K562 (cell line): ENCODE results near the gene DDX5. TPM values are rescaled to one million over a fixed set of nuclear protein-coding genes. Genes with fewer than 3 reads are reported as not detected.

ENCODE experiments used
- ARID1B ChIP-seq: fragments of 450-650 bp; IDR thresholded peaks from 2 replicates; pipeline ENCODE4 v1.6.1; 2016; ENCODE audit warnings: antibody characterized with exemption, mild to moderate bottlenecking, inconsistent platforms
- HDGF ChIP-seq: fragments of 450-650 bp; IDR thresholded peaks from 2 replicates; pipeline ENCODE4 v1.6.1; 2016
- HSF4 ChIP-seq: fragments of 250-450 bp; sonication (Bioruptor Pico); IDR thresholded peaks from 2 replicates; pipeline ENCODE4 v2.1.2; 2022; ENCODE audit warnings: mild to moderate bottlenecking, moderate library complexity, borderline replicate concordance
- KAT7 ChIP-seq: sonication (generic); formaldehyde crosslinking; IDR thresholded peaks from 2 replicates; pipeline ENCODE4 v1.8.0; 2022; ENCODE audit warnings: missing genetic modification reagents, mild to moderate bottlenecking, borderline replicate concordance
- MAZ ChIP-seq, 2 experiments: fragments of 450-650 bp in 1 of 2; sonication (generic) in 1 of 2; formaldehyde crosslinking; IDR thresholded peaks in 1 of 2; conservative IDR thresholded peaks in 1 of 2; 2 replicates each; pipeline versions ENCODE4 v1.4.0 to v1.5.0; 2020; ENCODE audit warnings: mild to moderate bottlenecking in 1 of 2, missing genetic modification reagents in 1 of 2
- MBD2 ChIP-seq: sonication (generic); IDR thresholded peaks from 2 replicates; pipeline ENCODE4 v1.6.1; 2016; ENCODE audit warnings: low read depth, borderline replicate concordance
- MEF2A ChIP-seq: IDR thresholded peaks from 2 replicates; pipeline ENCODE4 v1.6.1; 2011; ENCODE audit warnings: low read depth, mild to moderate bottlenecking, low read length, moderate library complexity; ENCODE audit not compliant: control insufficient read depth
- MEF2D ChIP-seq: conservative IDR thresholded peaks from 2 replicates; pipeline ENCODE4 v1.6.1; 2016; ENCODE audit warnings: low read depth, missing genetic modification characterization, missing compliant biosample characterization
- POLR2B ChIP-seq: fragments of 450-650 bp; IDR thresholded peaks from 2 replicates; pipeline ENCODE4 v1.6.1; 2018; ENCODE audit warnings: low read depth; ENCODE audit not compliant: partially characterized antibody
- SMAD4 ChIP-seq: fragments of 250-450 bp; sonication (Bioruptor Pico); conservative IDR thresholded peaks from 2 replicates; pipeline ENCODE4 v1.8.0; 2021; ENCODE audit warnings: inconsistent platforms, mild to moderate bottlenecking, moderate library complexity
- TAL1 ChIP-seq: fragments of 450-650 bp; IDR thresholded peaks from 2 replicates; pipeline ENCODE4 v1.6.1; 2016; ENCODE audit warnings: mild to moderate bottlenecking
- ZNF124 ChIP-seq: sonication (generic); formaldehyde crosslinking; IDR thresholded peaks from 2 replicates; pipeline ENCODE4 v1.8.1; 2022; ENCODE audit warnings: missing genetic modification reagents
- ZNF780A ChIP-seq: fragments of 250-450 bp; sonication (Bioruptor Pico); IDR thresholded peaks from 2 replicates; pipeline ENCODE4 v1.5.0; 2021; ENCODE audit warnings: mild to moderate bottlenecking
- polyA plus RNA-seq, 8 experiments: library from polyadenylated mRNA; depleted of rRNA in 4 of 8; stranded (reverse) in 5 of 8; unstranded in 3 of 8; fragments of >200 nt; fragmentation: Nextera tagmentation in 2 of 8; fragmentation: Illumina TruSeq in 1 of 8; extraction: Ambion mirVana in 2 of 8; extraction: Trizol in 1 of 8; gene quantifications; 2 replicates each; pipeline versions ENCODE4 v1.2.1 to v1.2.3, GENCODE V29; 2011 to 2014; ENCODE audit warnings: inconsistent platforms in 1 of 8, missing spikeins in 1 of 8
- total RNA-seq, 7 experiments: library from RNA; depleted of rRNA in 6 of 7; stranded (reverse); fragments of >200 nt in 6 of 7; fragmentation: Illumina TruSeq in 2 of 7; extraction: Trizol in 2 of 7; gene quantifications; 2 replicates each; pipeline versions ENCODE4 v1.2.1 to v1.2.3, GENCODE V29; 2011 to 2021; ENCODE audit warnings: low replicate concordance in 1 of 7
- TF ChIP-seq, protein P1 (sequence below): fragments of 450-650 bp; IDR thresholded peaks from 2 replicates; pipeline ENCODE4 v1.7.1; 2018; ENCODE audit warnings: mild to moderate bottlenecking, low read depth; ENCODE audit not compliant: partially characterized antibody
- TF ChIP-seq, protein P2 (sequence below): fragments of 250-450 bp; sonication (Bioruptor Pico); IDR thresholded peaks from 2 replicates; pipeline ENCODE4 v1.9.0; 2021; ENCODE audit warnings: mild to moderate bottlenecking
- TF ChIP-seq, protein P3 (sequence below), 2 experiments: fragments of 150-350 bp in 1 of 2; IDR thresholded peaks; 2 replicates each; pipeline ENCODE4 v1.6.1; 2012 to 2016; ENCODE audit warnings: low read depth in 2 of 2, low read length in 2 of 2, mild to moderate bottlenecking in 1 of 2, moderate library complexity in 1 of 2
- TF ChIP-seq, protein P4 (sequence below): fragments of 450-650 bp; IDR thresholded peaks from 2 replicates; pipeline ENCODE4 v1.6.1; 2018; ENCODE audit warnings: mild to moderate bottlenecking, low read depth; ENCODE audit not compliant: partially characterized antibody

The DDX5 gene
- total and polyA plus RNA-seq, 9 of the 15 experiments (the other 6 are each of a cell fraction or from before 2014, with no cell fraction given) = 306 to 1,639 (median 604) TPM

DNA sequence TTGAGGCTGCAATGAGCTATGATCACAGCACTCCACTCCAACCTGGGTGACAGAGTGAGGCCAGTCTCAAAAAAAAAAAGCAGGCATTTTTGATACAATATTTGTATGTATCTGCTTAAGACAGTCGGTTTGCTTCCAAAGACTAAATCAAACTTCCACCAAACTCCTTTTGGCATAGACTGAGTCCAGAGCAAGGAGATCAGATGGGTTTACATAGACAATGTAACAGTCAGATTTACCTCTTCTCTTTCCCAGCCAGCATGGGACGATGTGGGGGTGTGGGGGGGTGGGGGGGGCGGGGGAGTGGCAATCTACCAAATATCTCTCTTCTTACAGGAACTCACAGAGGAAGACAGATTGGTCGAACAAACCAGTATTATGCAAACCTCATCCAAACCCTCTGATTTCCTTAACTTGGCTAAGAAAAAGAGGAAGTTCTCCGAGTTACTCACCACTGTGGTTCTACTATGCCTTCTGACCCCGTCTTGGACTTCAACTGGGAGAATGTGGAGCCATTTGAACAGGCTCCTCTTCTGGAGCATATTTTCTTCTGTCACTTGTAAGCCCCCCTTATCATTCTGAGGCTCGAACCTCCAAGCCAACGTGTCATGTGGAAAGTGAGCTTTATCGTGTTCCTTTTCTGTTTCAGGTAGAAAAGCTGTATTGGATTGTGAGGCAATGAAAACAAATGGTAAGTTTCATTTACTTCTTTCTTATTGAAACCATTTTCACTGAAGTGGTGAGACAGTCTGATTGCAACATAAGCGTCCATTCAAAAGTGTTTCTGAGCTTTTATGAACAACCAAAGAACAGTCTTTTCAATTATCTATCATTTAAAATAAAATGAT is 57.2 kb downstream of the DDX5 start, which contains the start of gene MILR1 (continued):
- TF ChIP-seq, protein P1, sequence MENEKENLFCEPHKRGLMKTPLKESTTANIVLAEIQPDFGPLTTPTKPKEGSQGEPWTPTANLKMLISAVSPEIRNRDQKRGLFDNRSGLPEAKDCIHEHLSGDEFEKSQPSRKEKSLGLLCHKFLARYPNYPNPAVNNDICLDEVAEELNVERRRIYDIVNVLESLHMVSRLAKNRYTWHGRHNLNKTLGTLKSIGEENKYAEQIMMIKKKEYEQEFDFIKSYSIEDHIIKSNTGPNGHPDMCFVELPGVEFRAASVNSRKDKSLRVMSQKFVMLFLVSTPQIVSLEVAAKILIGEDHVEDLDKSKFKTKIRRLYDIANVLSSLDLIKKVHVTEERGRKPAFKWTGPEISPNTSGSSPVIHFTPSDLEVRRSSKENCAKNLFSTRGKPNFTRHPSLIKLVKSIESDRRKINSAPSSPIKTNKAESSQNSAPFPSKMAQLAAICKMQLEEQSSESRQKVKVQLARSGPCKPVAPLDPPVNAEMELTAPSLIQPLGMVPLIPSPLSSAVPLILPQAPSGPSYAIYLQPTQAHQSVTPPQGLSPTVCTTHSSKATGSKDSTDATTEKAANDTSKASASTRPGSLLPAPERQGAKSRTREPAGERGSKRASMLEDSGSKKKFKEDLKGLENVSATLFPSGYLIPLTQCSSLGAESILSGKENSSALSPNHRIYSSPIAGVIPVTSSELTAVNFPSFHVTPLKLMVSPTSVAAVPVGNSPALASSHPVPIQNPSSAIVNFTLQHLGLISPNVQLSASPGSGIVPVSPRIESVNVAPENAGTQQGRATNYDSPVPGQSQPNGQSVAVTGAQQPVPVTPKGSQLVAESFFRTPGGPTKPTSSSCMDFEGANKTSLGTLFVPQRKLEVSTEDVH = no peak
- TF ChIP-seq ARID1B (peak; percentile 80), SMAD4 (CRISPR knock-in tag) (no peak), MAZ (CRISPR knock-in tag; conservative IDR thresholded peaks at IDR 0.05 in 1 of 2, IDR thresholded peaks at IDR 0.05 in 1 of 2) (no peak; a peak in 1 of 4 replicates), TAL1 (no peak), KAT7 (no peak), POLR2B (peak; percentile 56), HSF4 (no peak), MEF2D (0 out of 2 replicates have a peak, but pooled peaks have one; percentile 33), ZNF124 (CRISPR knock-in tag) (no peak), MEF2A (no peak), HDGF (no peak), MBD2 (no peak), ZNF780A (CRISPR knock-in tag) (no peak)
- TF ChIP-seq, protein P2, sequence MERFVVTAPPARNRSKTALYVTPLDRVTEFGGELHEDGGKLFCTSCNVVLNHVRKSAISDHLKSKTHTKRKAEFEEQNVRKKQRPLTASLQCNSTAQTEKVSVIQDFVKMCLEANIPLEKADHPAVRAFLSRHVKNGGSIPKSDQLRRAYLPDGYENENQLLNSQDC (CRISPR knock-in tag) = no peak
- TF ChIP-seq, protein P3, sequence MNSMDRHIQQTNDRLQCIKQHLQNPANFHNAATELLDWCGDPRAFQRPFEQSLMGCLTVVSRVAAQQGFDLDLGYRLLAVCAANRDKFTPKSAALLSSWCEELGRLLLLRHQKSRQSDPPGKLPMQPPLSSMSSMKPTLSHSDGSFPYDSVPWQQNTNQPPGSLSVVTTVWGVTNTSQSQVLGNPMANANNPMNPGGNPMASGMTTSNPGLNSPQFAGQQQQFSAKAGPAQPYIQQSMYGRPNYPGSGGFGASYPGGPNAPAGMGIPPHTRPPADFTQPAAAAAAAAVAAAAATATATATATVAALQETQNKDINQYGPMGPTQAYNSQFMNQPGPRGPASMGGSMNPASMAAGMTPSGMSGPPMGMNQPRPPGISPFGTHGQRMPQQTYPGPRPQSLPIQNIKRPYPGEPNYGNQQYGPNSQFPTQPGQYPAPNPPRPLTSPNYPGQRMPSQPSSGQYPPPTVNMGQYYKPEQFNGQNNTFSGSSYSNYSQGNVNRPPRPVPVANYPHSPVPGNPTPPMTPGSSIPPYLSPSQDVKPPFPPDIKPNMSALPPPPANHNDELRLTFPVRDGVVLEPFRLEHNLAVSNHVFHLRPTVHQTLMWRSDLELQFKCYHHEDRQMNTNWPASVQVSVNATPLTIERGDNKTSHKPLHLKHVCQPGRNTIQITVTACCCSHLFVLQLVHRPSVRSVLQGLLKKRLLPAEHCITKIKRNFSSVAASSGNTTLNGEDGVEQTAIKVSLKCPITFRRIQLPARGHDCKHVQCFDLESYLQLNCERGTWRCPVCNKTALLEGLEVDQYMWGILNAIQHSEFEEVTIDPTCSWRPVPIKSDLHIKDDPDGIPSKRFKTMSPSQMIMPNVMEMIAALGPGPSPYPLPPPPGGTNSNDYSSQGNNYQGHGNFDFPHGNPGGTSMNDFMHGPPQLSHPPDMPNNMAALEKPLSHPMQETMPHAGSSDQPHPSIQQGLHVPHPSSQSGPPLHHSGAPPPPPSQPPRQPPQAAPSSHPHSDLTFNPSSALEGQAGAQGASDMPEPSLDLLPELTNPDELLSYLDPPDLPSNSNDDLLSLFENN (IDR thresholded peaks at IDR 0.05; ENCODE audit: low read depth in 2 of 2, low read length in 2 of 2) = 0 out of 4 replicates have a peak, but pooled peaks of 1 of the 2 experiments have one; percentile 24
- TF ChIP-seq, protein P4, sequence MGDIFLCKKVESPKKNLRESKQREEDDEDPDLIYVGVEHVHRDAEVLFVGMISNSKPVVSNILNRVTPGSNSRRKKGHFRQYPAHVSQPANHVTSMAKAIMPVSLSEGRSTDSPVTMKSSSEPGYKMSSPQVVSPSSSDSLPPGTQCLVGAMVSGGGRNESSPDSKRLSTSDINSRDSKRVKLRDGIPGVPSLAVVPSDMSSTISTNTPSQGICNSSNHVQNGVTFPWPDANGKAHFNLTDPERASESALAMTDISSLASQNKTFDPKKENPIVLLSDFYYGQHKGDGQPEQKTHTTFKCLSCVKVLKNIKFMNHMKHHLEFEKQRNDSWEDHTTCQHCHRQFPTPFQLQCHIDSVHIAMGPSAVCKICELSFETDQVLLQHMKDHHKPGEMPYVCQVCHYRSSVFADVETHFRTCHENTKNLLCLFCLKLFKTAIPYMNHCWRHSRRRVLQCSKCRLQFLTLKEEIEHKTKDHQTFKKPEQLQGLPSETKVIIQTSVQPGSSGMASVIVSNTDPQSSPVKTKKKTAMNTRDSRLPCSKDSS = no peak
